IMR-90 (cell line): Measurements from ENCODE around the gene IRAG1. TPM values are rescaled to one million over a fixed set of nuclear protein-coding genes. Genes with fewer than 3 reads are reported as not detected.

ENCODE experiments used
- ATAC-seq: fragments of 200-7000 bp; cut with Tn5 transposase; 2 replicates; pipeline ENCODE4 v1.9.1; 2020; ENCODE audit warnings: low read depth, mild to moderate bottlenecking, moderate library complexity
- BruUV-seq: library from RNA; stranded (reverse); fragments of 400-500 nt; replicated peaks from 2 replicates; lab custom pipeline; 2021; lab: Mats Ljungman, UMichigan
- CTCF ChIA-PET: fragments of 300-600 bp; formaldehyde crosslinking; extraction: SDS; loops from one replicate; lab custom pipeline; 2021; ENCODE audit warnings: antibody characterized with exemption; lab: Yijun Ruan, JAX
- POLR2A ChIA-PET: fragments of 300-600 bp; sonication (Branson Sonifier 250); formaldehyde crosslinking; loops from one replicate; lab custom pipeline; 2022; ENCODE audit warnings: antibody characterized with exemption; ENCODE audit not compliant: unreplicated experiment; lab: Charles Lee
- DNase-seq: peaks from one replicate; pipeline ENCODE4 v3.0.0; 2013
- H2AFZ ChIP-seq: replicated peaks from 2 replicates; pipeline ENCODE3; 2013; ENCODE audit warnings: low read length, mild to moderate bottlenecking; ENCODE audit not compliant: poor library complexity
- H2AK5ac ChIP-seq: 2 replicates; pipeline ENCODE4 v1.6.1; 2013; ENCODE audit warnings: low read depth, low read length, inconsistent platforms
- H2AK9ac ChIP-seq: replicated peaks from 2 replicates; pipeline ENCODE3; 2013; ENCODE audit warnings: mild to moderate bottlenecking, low read depth, low read length, moderate library complexity; ENCODE audit not compliant: poor library complexity
- H2BK120ac ChIP-seq: 2 replicates; pipeline ENCODE4 v1.6.1; 2013; ENCODE audit warnings: low read depth, low read length, inconsistent platforms
- H2BK15ac ChIP-seq: 3 replicates; pipeline ENCODE4 v1.6.1; 2013; ENCODE audit warnings: low read depth, low read length, inconsistent platforms
- H2BK20ac ChIP-seq: 2 replicates; pipeline ENCODE4 v1.6.1; 2013; ENCODE audit warnings: low read depth, mild to moderate bottlenecking, inconsistent platforms, low read length, moderate library complexity
- H2BK5ac ChIP-seq: 2 replicates; pipeline ENCODE4 v1.6.1; 2013; ENCODE audit warnings: mild to moderate bottlenecking, low read depth, low read length, inconsistent platforms; ENCODE audit not compliant: poor library complexity, severe bottlenecking
- H3K14ac ChIP-seq: replicated peaks from 2 replicates; pipeline ENCODE4 v1.6.1; 2013; ENCODE audit warnings: low read depth, low read length, inconsistent platforms
- H3K18ac ChIP-seq: 2 replicates; pipeline ENCODE4 v1.6.1; 2013; ENCODE audit warnings: low read depth, low read length, control low read depth
- H3K23ac ChIP-seq: 2 replicates; pipeline ENCODE4 v1.6.1; 2013; ENCODE audit warnings: low read depth, low read length, inconsistent platforms
- H3K27ac ChIP-seq: 2 replicates; pipeline ENCODE4 v1.5.1; 2013; ENCODE audit warnings: mild to moderate bottlenecking, control low read depth, low read length; ENCODE audit not compliant: insufficient read depth
- H3K27me3 ChIP-seq: 2 replicates; pipeline ENCODE4 v1.6.1; 2013; ENCODE audit warnings: low read length; ENCODE audit not compliant: control insufficient read depth, insufficient read depth
- H3K36me3 ChIP-seq: 2 replicates; pipeline ENCODE4 v1.6.1; 2013; ENCODE audit warnings: low read length, mixed read lengths; ENCODE audit not compliant: control insufficient read depth, insufficient read depth
- H3K4ac ChIP-seq: 2 replicates; pipeline ENCODE4 v1.6.1; 2013; ENCODE audit warnings: low read depth, low read length, inconsistent platforms
- H3K4me1 ChIP-seq: 2 replicates; pipeline ENCODE4 v1.6.1; 2013; ENCODE audit warnings: low read length, mixed read lengths; ENCODE audit not compliant: control insufficient read depth, insufficient read depth
- H3K4me2 ChIP-seq: 2 replicates; pipeline ENCODE4 v1.6.1; 2013; ENCODE audit warnings: low read depth, mild to moderate bottlenecking, control low read depth, low read length, moderate library complexity
- H3K4me3 ChIP-seq: 2 replicates; pipeline ENCODE4 v1.5.1; 2013; ENCODE audit warnings: low read depth, mild to moderate bottlenecking, control low read depth, low read length, moderate library complexity; ENCODE audit not compliant: insufficient read depth
- H3K56ac ChIP-seq: 2 replicates; pipeline ENCODE4 v1.6.1; 2013; ENCODE audit warnings: low read length, inconsistent platforms; ENCODE audit not compliant: insufficient read depth; ENCODE audit errors: extremely low read depth
- H3K79me1 ChIP-seq, 2 experiments: 2 replicates each; pipeline ENCODE4 v1.6.1; 2013; ENCODE audit warnings: low read length in 2 of 2, inconsistent platforms in 1 of 2, low read depth in 1 of 2
- H3K9ac ChIP-seq: 2 replicates; pipeline ENCODE4 v1.6.1; 2013; ENCODE audit warnings: low read depth, low read length, control low read depth
- H3K9me1 ChIP-seq: 2 replicates; pipeline ENCODE4 v1.6.1; 2013; ENCODE audit warnings: low read length, inconsistent platforms; ENCODE audit not compliant: insufficient read depth
- H3K9me3 ChIP-seq: 2 replicates; pipeline ENCODE4 v1.6.1; 2013; ENCODE audit warnings: low read length; ENCODE audit not compliant: control insufficient read depth, insufficient read depth
- H4K20me1 ChIP-seq: 2 replicates; pipeline ENCODE4 v1.6.1; 2013; ENCODE audit warnings: low read length, inconsistent platforms; ENCODE audit not compliant: insufficient read depth
- H4K5ac ChIP-seq: 2 replicates; pipeline ENCODE4 v1.6.1; 2013; ENCODE audit warnings: mild to moderate bottlenecking, low read depth, low read length, control low read depth
- H4K8ac ChIP-seq, 2 experiments: 2 replicates each; pipeline ENCODE4 v1.6.1; 2013; ENCODE audit warnings: low read depth in 2 of 2, low read length in 2 of 2, control low read depth in 1 of 2, inconsistent platforms in 1 of 2
- H4K91ac ChIP-seq: 2 replicates; pipeline ENCODE4 v1.6.1; 2013; ENCODE audit warnings: low read depth, low read length, inconsistent platforms; ENCODE audit not compliant: insufficient read depth
- BHLHE40 ChIP-seq: fragments of 150-350 bp; IDR thresholded peaks from 2 replicates; pipeline ENCODE4 v1.6.1; 2016; ENCODE audit warnings: mild to moderate bottlenecking, low read depth, low read length
- CEBPB ChIP-seq: IDR thresholded peaks from 2 replicates; pipeline ENCODE4 v1.6.1; 2012; ENCODE audit warnings: low read depth, low read length, improper control_type of control experiment
- CTCF ChIP-seq: conservative IDR thresholded peaks from 2 replicates; pipeline ENCODE4 v1.5.1; 2012; ENCODE audit warnings: mild to moderate bottlenecking, low read depth, low read length, improper control_type of control experiment
- ELK1 ChIP-seq: fragments of 150-350 bp; IDR thresholded peaks from 2 replicates; pipeline ENCODE4 v1.6.1; 2016; ENCODE audit warnings: low read depth, mild to moderate bottlenecking, low read length, moderate library complexity, borderline replicate concordance
- FOS ChIP-seq: fragments of 150-350 bp; IDR thresholded peaks from 2 replicates; pipeline ENCODE4 v1.6.1; 2016; ENCODE audit warnings: low read depth, low read length
- MAZ ChIP-seq: IDR thresholded peaks from 2 replicates; pipeline ENCODE4 v1.6.1; 2012; ENCODE audit warnings: low read depth, mild to moderate bottlenecking, low read length, improper control_type of control experiment, moderate library complexity, borderline replicate concordance
- MXI1 ChIP-seq: IDR thresholded peaks from 2 replicates; pipeline ENCODE4 v1.6.1; 2012; ENCODE audit warnings: low read depth, mild to moderate bottlenecking, low read length, moderate library complexity, borderline replicate concordance
- NFE2L2 ChIP-seq: fragments of 150-350 bp; IDR thresholded peaks from 2 replicates; pipeline ENCODE4 v1.6.1; 2016; ENCODE audit warnings: low read depth, mild to moderate bottlenecking, low read length
- RAD21 ChIP-seq: IDR thresholded peaks from 2 replicates; pipeline ENCODE4 v1.6.1; 2012; ENCODE audit warnings: low read length, improper control_type of control experiment
- RCOR1 ChIP-seq: IDR thresholded peaks from 2 replicates; pipeline ENCODE4 v1.6.1; 2012; ENCODE audit warnings: mild to moderate bottlenecking, low read length, improper control_type of control experiment; ENCODE audit not compliant: insufficient replicate concordance
- RFX5 ChIP-seq: IDR thresholded peaks from 2 replicates; pipeline ENCODE4 v1.8.0; 2012; ENCODE audit warnings: low read depth, mild to moderate bottlenecking, low read length, moderate library complexity
- SMC3 ChIP-seq: fragments of 150-350 bp; IDR thresholded peaks from 2 replicates; pipeline ENCODE4 v1.6.1; 2016; ENCODE audit warnings: low read depth, mild to moderate bottlenecking, antibody characterized with exemption, low read length, moderate library complexity
- USF2 ChIP-seq: fragments of 150-350 bp; IDR thresholded peaks from 2 replicates; pipeline ENCODE4 v1.6.1; 2017; ENCODE audit warnings: mild to moderate bottlenecking, antibody characterized with exemption, low read length, low read depth
- WGBS, 2 experiments: methylation state at CpG; one replicate each; pipeline versions ENCODE4 v1.1.5 to v1.1.7; 2013; ENCODE audit warnings: missing lambda C conversion rate in 2 of 2; ENCODE audit not compliant: insufficient read length in 1 of 2; ENCODE audit errors: extremely low coverage in 2 of 2; 5-methylcytosine and 5-hydroxymethylcytosine counted together
- dilution Hi-C: fragments of 300-500 bp; cut with HindIII; formaldehyde crosslinking; loops from one replicate; pipeline ENCODE4 v1.14.3; 2018; ENCODE audit warnings: low sequenced_read_pairs; ENCODE audit not compliant: unreplicated experiment
- in situ Hi-C: fragments of 300-500 bp; cut with MboI; formaldehyde crosslinking; loops from 3 replicates; pipeline ENCODE4 v1.14.3; 2019; ENCODE audit warnings: low sequenced_read_pairs, inconsistent platforms, mixed read lengths
- intact Hi-C: fragments of 100-400 bp; cut with micrococcal nuclease; formaldehyde crosslinking; loops from 2 replicates; pipeline ENCODE4 v1.10.0; 2022
- polyA plus RNA-seq, 3 experiments: library from polyadenylated mRNA; depleted of rRNA; stranded (reverse); fragments of >200 nt; gene quantifications; 2 replicates each; pipeline ENCODE4 v1.2.3, GENCODE V29; 2012; ENCODE audit warnings: low replicate concordance in 1 of 3
- total RNA-seq: library from RNA; depleted of rRNA; stranded (reverse); fragments of >200 nt; gene quantifications from 2 replicates; pipeline ENCODE4 v1.2.3, GENCODE V29; 2012

The IRAG1 gene
- total and polyA plus RNA-seq, 2 of the 4 experiments (the other 2 are of a cell fraction): 19.4 to 25.8 TPM

DNA sequence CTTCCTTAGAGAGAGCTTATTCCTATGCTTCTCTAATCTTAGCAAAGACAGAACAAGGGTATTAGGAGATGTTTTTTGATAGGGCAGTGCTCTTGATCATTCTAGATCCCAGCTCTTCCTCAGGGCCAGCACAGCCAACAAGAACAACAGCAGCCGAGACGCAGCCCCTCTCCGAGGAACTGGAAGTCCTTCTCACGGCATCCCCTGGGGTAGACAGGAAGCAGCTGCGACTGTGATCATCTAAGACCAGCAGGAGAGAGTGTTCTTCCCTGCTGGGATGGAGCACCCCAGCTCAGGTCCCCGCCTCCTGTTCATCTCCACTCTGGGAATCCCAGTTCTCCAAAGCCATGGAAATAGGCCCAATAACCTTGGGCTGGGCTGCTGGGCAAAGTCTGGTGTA is 29.6 kb downstream of the IRAG1 start:
- Histone ChIP-seq H3K9ac (no peak overlapping the region), H3K4me2 (no peak overlapping the region), H4K91ac (peak overlapping the region; percentile 92; the same call in 1 of the 2 replicates), H4K5ac (no peak overlapping the region; the same call in 1 of the 2 replicates), H3K4me3 (no peak overlapping the region), H3K4me1 (peaks cover 35% of the 10 kb centered on the region), H2BK5ac (peak overlapping the region; percentile 28), H2AK5ac (peak overlapping the region; percentile 75; the same call in 1 of the 2 replicates), H3K9me1 (peaks cover 57% of the 10 kb centered on the region), H2BK20ac (peak overlapping the region; percentile 55), H2AFZ (no peak overlapping the region), H3K9me3 (no peaks in the 10 kb centered on the region), H2BK15ac (peak overlapping the region; percentile 89; the same call in 2 of the 3 replicates), H4K8ac (peak overlapping the region in 1 of 2 experiments; percentile 55; a peak in 1 of 4 replicates), H3K27ac (no peak overlapping the region; the same call in 1 of the 2 replicates), H3K23ac (peak overlapping the region; percentile 45; the same call in 1 of the 2 replicates), H3K14ac (peak overlapping the region; percentile 53), H3K27me3 (no peaks in the 10 kb centered on the region), H2BK120ac (peak overlapping the region; percentile 97), H3K4ac (peak overlapping the region; percentile 67), H2AK9ac (no peak overlapping the region), H3K36me3 (peaks cover 16% of the 10 kb centered on the region; the same call in 1 of the 2 replicates), H3K79me1 (peaks cover 38 to 89% of the 10 kb centered on the region in 2 experiments), H4K20me1 (0 out of 2 replicates have a peak, but pooled peaks cover 4% of the 10 kb centered on the region), H3K18ac (no peak overlapping the region), H3K56ac (no peak overlapping the region)
- ChIA-PET POLR2A (no interaction called here), CTCF (no interaction called here)
- no peak for ATAC-seq
- BruUV-seq: no TSS peak
- in situ Hi-C loops: no loop called here
- WGBS, 2 experiments: no CpG with 5 or more reads among the region's 6 CpGs
- intact Hi-C loops: no loop called here
- dilution Hi-C loops: no loop called here
- TF ChIP-seq BHLHE40 (no peak), USF2 (no peak), FOS (no peak), CTCF (no peak), RCOR1 (no peak), NFE2L2 (no peak), CEBPB (no peak), ELK1 (no peak), MXI1 (no peak), SMC3 (no peak), MAZ (no peak), RAD21 (no peak), RFX5 (no peak)
- no peak for DNase-seq
